CD4-positive, alpha-beta T cell treated with Interleukin-15 for 1 hour (primary cell): ENCODE results near the gene ITPR1.
"Not testable (repeated sequence)": the region's sequence is repeated elsewhere in the genome, so short reads cannot be mapped to it uniquely, and the experiment has no call there.

Source experiments
- DNase-seq: peaks from one replicate; pipeline ENCODE4 v3.0.0-alpha.2; 2020

The ITPR1 gene

GRCh38 chr3:4574426-4574965 lies 81.3 kb downstream of the ITPR1 start:
- no peak for DNase-seq

GRCh38 chr3:4575381-4575780 lies 82.2 kb downstream of the ITPR1 start:
- no peak for DNase-seq

- DNase-seq = no peak
Observed at GRCh38 chr3:4577721-4578120, 84.6 kb downstream of the ITPR1 start.

GRCh38 chr3:4580346-4581123 lies 87.4 kb downstream of the ITPR1 start:
- DNase-seq = no peak

- no peak for DNase-seq
Observed at GRCh38 chr3:4581124-4581424, 87.9 kb downstream of the ITPR1 start.

GRCh38 chr3:4581498-4581897 lies 88.3 kb downstream of the ITPR1 start:
- DNase-seq = no peak

- no peak for DNase-seq
Observed at GRCh38 chr3:4581920-4582611, 88.9 kb downstream of the ITPR1 start.

- DNase-seq = no peak
Observed at GRCh38 chr3:4582624-4583023, 89.5 kb downstream of the ITPR1 start.

GRCh38 chr3:4583416-4583815 lies 90.3 kb downstream of the ITPR1 start:
- no peak for DNase-seq

- DNase-seq = no peak
Observed at GRCh38 chr3:4584456-4585249, 91.5 kb downstream of the ITPR1 start.

- DNase-seq = no peak
Observed at GRCh38 chr3:4586381-4586780, 93.2 kb downstream of the ITPR1 start.

- no peak for DNase-seq
Observed at GRCh38 chr3:4587061-4587837, 94.1 kb downstream of the ITPR1 start.

GRCh38 chr3:4587838-4588105 lies 94.6 kb downstream of the ITPR1 start:
- DNase-seq = no peak

- DNase-seq = no peak
Observed at GRCh38 chr3:4588466-4588865, 95.3 kb downstream of the ITPR1 start.

- DNase-seq = no peak
Observed at GRCh38 chr3:4589475-4590097, 96.4 kb downstream of the ITPR1 start.

- not testable (repeated sequence) for DNase-seq
Observed at GRCh38 chr3:4590849-4591248, 97.7 kb downstream of the ITPR1 start.

GRCh38 chr3:4591669-4592068 lies 98.5 kb downstream of the ITPR1 start:
- no peak for DNase-seq

GRCh38 chr3:4593014-4593413 lies 99.9 kb downstream of the ITPR1 start:
- DNase-seq = no peak

- DNase-seq = no peak
Observed at GRCh38 chr3:4595710-4596113, 102.6 kb downstream of the ITPR1 start.

GRCh38 chr3:4596612-4597011 lies 103.5 kb downstream of the ITPR1 start:
- DNase-seq = no peak

- DNase-seq = no peak
Observed at GRCh38 chr3:4597208-4597985, 104.2 kb downstream of the ITPR1 start.

GRCh38 chr3:4598232-4598631 lies 105.1 kb downstream of the ITPR1 start:
- not testable (repeated sequence) for DNase-seq
